ENCODE results near the gene SIL1.

DNA sequence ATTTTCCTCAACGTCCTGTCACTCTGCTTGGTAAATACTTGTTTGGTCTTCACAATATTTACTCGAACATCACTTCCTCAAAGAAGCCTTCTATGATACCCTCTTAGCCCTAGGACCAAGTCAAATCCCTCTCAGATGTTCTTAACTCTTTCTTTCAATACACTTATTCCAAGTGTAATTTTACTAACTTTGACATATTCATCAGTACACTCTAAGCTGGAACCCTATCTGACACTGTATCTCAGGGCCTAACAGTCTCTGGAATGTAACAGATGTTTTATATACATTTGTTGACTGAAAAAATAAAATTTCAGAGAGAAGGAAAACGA lies 19.6 kb downstream of the SIL1 start:
- TF ChIP-seq CTCF (IDR thresholded peaks at IDR 0.05) (no peak), POLR2A (IDR thresholded peaks at IDR 0.05; ENCODE audit: low read depth) (no peak)

All from esophagus muscularis mucosa (tissue), 3 donors.